HL-60 (cell line): ENCODE measurements around the gene GSN.

ENCODE experiments used
- DNase-seq, 2 experiments: peaks; one replicate each; pipeline ENCODE4 v3.0.0-alpha.2; 2010 to 2020; ENCODE audit warnings: low read depth in 1 of 2, low spot score in 1 of 2
- H3K27ac ChIP-seq: fragments of 250-450 bp; sonication (Bioruptor Pico); replicated peaks from 2 replicates; pipeline ENCODE4 v1.5.1; 2020; ENCODE audit warnings: mild to moderate bottlenecking, moderate library complexity
- H3K27me3 ChIP-seq: fragments of 250-450 bp; sonication (Bioruptor Pico); 2 replicates; pipeline ENCODE4 v1.5.1; 2021; ENCODE audit warnings: mild to moderate bottlenecking, moderate library complexity; ENCODE audit not compliant: insufficient read depth, poor library complexity, severe bottlenecking
- H3K4me3 ChIP-seq: replicated peaks from 2 replicates; pipeline ENCODE4 v1.5.1; 2011; ENCODE audit warnings: mild to moderate bottlenecking, control low read depth, low read length; ENCODE audit not compliant: insufficient read depth
- GABPA ChIP-seq: IDR thresholded peaks from 2 replicates; pipeline ENCODE4 v1.6.1; 2012; ENCODE audit warnings: low read depth
- POLR2AphosphoS5 ChIP-seq: IDR thresholded peaks from 2 replicates; pipeline ENCODE4 v1.6.1; 2012; ENCODE audit warnings: low read depth
- SPI1 ChIP-seq: IDR thresholded peaks from 2 replicates; pipeline ENCODE4 v1.6.1; 2012; ENCODE audit warnings: low read depth, mild to moderate bottlenecking, borderline replicate concordance
- TF ChIP-seq, protein P1 (sequence below): IDR thresholded peaks from 2 replicates; pipeline ENCODE4 v1.6.1; 2012; ENCODE audit warnings: low read depth; ENCODE audit not compliant: insufficient replicate concordance
- TF ChIP-seq, protein P2 (sequence below): IDR thresholded peaks from one replicate; pipeline ENCODE4 v1.5.1; 2011; ENCODE audit warnings: low read length, control low read depth, inconsistent platforms; ENCODE audit not compliant: insufficient read depth

Gene GSN

GRCh38 chr9:121300283-121301119 lies 32.5 kb downstream of the GSN start:
- H3K27ac ChIP-seq, result no peak overlapping the region
- H3K4me3 ChIP-seq, result no peak overlapping the region
- TF ChIP-seq SPI1, result no peak
- TF ChIP-seq, protein P1, sequence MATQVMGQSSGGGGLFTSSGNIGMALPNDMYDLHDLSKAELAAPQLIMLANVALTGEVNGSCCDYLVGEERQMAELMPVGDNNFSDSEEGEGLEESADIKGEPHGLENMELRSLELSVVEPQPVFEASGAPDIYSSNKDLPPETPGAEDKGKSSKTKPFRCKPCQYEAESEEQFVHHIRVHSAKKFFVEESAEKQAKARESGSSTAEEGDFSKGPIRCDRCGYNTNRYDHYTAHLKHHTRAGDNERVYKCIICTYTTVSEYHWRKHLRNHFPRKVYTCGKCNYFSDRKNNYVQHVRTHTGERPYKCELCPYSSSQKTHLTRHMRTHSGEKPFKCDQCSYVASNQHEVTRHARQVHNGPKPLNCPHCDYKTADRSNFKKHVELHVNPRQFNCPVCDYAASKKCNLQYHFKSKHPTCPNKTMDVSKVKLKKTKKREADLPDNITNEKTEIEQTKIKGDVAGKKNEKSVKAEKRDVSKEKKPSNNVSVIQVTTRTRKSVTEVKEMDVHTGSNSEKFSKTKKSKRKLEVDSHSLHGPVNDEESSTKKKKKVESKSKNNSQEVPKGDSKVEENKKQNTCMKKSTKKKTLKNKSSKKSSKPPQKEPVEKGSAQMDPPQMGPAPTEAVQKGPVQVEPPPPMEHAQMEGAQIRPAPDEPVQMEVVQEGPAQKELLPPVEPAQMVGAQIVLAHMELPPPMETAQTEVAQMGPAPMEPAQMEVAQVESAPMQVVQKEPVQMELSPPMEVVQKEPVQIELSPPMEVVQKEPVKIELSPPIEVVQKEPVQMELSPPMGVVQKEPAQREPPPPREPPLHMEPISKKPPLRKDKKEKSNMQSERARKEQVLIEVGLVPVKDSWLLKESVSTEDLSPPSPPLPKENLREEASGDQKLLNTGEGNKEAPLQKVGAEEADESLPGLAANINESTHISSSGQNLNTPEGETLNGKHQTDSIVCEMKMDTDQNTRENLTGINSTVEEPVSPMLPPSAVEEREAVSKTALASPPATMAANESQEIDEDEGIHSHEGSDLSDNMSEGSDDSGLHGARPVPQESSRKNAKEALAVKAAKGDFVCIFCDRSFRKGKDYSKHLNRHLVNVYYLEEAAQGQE, result no peak
- TF ChIP-seq, protein P2, sequence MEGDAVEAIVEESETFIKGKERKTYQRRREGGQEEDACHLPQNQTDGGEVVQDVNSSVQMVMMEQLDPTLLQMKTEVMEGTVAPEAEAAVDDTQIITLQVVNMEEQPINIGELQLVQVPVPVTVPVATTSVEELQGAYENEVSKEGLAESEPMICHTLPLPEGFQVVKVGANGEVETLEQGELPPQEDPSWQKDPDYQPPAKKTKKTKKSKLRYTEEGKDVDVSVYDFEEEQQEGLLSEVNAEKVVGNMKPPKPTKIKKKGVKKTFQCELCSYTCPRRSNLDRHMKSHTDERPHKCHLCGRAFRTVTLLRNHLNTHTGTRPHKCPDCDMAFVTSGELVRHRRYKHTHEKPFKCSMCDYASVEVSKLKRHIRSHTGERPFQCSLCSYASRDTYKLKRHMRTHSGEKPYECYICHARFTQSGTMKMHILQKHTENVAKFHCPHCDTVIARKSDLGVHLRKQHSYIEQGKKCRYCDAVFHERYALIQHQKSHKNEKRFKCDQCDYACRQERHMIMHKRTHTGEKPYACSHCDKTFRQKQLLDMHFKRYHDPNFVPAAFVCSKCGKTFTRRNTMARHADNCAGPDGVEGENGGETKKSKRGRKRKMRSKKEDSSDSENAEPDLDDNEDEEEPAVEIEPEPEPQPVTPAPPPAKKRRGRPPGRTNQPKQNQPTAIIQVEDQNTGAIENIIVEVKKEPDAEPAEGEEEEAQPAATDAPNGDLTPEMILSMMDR, result no peak
- no peak for TF ChIP-seq GABPA
- TF ChIP-seq POLR2AphosphoS5, result no peak
- no peaks in the 10 kb centered on the region for H3K27me3 ChIP-seq
- no peak for DNase-seq

GRCh38 chr9:121301881-121302286 lies 33.9 kb downstream of the GSN start:
- H3K27me3 ChIP-seq, result no peaks in the 10 kb centered on the region
- H3K4me3 ChIP-seq, result no peak overlapping the region
- no peak for DNase-seq
- TF ChIP-seq GABPA, result no peak
- TF ChIP-seq, protein P2, result no peak
- TF ChIP-seq, protein P1, result no peak
- no peak for TF ChIP-seq SPI1
- TF ChIP-seq POLR2AphosphoS5, result no peak
- H3K27ac ChIP-seq, result no peak overlapping the region

- Histone ChIP-seq H3K27ac (no peak overlapping the region), H3K4me3 (no peak overlapping the region), H3K27me3 (no peaks in the 10 kb centered on the region)
- TF ChIP-seq POLR2AphosphoS5, result no peak
- no peak for DNase-seq
Measured at GRCh38 chr9:121302341-121302740, 34.4 kb downstream of the GSN start.

DNA sequence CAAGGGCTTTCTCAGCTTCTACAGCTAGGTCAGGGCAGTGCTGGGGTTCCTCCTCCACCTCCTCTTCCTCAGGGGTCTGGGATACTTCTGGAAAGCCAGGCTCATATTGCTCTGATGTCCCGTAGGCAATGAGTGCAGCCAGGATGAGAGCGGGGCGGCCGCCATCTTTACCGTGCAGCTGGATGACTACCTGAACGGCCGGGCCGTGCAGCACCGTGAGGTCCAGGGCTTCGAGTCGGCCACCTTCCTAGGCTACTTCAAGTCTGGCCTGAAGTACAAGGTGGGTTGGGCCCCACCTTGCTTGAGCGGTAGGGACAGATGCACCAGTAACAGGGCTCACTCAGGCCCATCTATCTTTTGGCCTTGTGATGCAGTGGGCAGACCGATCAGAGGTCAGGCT lies 34.8 kb downstream of the GSN start:
- Histone ChIP-seq H3K27me3 (no peaks in the 10 kb centered on the region), H3K4me3 (no peak overlapping the region), H3K27ac (no peak overlapping the region)
- no peak for TF ChIP-seq SPI1
- TF ChIP-seq, protein P2, result no peak
- TF ChIP-seq GABPA, result no peak
- no peak for TF ChIP-seq POLR2AphosphoS5
- TF ChIP-seq, protein P1, result no peak
- no peak for DNase-seq
